Stimulated activated CD8-positive, alpha-beta memory T cell treated with anti-CD3 and anti-CD28 coated beads, Interleukin-7, amount 100 ng/mL, for 1 hour (primary cell): ENCODE data around the gene RBCK1.

Experiments
- DNase-seq, 2 donors: peaks; one replicate each; pipeline ENCODE4 v3.0.0-alpha.2; 2020; ENCODE audit warnings: low read depth in 2 of 2

Gene RBCK1

DNA sequence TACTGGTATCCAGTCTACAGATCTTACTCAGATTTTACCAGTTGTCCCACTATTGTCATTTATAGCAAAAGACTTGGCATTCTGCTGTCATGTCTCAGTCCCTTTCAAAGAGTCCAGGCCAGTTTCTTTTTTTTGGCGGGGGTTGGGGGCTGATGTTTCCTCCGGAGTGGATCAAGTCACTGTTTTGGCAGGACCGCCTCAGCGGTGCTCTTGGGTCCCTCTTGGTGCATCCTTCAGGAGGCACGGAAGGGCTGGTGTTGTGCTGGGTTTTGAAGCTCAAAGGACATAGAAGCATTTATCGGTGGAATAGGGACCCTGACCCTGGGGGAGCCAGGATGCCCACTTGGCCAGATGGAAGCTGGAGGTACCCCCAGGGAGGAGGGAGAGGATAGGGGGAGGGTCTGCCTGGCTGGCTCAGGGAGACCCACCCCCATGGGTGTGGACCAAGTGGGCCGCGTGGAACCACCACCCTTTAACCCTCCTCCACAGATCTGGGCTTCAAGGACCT lies 10.8 kb downstream of the RBCK1 start:
- no peak for DNase-seq

DNA sequence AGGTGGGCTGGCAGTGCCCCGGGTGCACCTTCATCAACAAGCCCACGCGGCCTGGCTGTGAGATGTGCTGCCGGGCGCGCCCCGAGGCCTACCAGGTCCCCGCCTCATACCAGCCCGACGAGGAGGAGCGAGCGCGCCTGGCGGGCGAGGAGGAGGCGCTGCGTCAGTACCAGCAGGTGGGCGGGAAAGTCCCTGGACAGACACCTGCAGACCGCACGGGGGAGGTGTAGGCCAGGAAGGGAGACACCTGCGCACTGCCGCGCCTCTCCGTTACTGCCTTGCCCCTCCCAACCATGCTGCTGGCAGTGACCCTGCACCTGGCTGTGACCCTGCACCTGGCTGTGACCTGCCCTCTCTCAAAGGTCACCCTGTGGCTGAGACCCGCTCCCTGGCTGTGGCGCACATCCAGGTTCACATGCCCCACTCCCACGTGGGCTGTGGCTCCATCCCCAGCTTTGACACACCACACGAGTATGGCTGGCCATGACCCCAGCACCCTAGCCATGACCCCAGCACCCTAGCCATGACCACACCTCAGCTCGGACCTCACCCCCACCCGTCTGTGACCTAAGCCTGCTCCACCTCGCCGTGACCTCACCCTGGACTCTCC lies 11.6 kb downstream of the RBCK1 start:
- no peak for DNase-seq

DNA sequence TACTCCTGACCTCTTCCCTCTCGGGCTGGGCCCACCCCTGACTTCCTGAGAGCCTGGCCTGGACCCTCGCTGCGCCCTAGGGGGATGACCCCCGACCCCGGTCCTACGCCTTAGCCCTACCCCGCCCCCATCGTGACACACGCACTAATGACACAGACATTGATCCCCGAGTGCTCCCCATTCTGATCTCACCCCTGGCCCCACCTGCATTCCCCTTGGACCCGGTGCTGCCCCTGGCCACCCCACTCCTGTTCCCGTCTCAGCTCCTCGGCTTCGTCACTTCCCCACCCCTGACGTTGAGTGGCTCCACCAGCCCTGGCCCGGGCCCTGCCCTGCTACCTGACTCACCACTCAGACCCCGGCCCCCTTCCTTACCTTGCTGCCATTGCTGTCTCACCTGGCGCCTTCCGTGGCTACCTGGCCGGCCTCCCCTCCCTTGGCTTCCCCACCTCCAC lies 12.1 kb downstream of the RBCK1 start:
- DNase-seq: no peak

DNA sequence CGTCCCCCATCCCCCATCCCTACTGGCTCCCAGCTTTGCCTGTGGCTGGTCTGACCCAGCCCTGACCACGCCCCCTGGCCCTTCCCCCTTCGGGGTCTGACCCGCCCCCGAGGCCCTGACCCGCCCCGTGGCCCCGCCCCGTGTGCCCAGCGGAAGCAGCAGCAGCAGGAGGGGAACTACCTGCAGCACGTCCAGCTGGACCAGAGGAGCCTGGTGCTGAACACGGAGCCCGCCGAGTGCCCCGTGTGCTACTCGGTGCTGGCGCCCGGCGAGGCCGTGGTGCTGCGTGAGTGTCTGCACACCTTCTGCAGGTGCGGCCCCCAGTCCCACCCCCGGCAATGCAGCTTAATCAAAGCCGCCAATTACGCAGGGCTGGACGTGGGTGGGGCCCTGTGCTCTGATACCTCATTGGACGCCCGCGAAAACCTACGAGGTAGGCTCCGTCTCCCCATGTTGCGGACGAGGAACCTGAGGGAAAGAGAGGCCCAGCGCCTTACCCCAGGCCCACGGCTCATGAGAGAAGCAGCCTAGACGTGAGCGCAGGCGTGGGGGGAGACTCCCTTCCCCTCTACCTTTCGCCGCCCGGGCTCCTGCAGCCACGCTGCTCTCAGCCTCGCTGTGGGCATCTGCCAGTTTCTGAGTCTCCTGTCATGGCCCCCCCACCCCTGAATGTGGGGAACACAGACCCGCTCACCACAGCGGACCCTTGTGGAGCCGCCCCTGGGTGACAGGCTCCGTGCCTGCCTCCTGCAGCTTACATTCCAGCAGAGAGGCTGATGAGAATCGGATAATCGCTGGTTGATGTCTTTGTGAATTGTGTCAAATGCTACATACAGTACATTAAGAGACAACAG lies 12.8 kb downstream of the RBCK1 start:
- DNase-seq: no peak

DNA sequence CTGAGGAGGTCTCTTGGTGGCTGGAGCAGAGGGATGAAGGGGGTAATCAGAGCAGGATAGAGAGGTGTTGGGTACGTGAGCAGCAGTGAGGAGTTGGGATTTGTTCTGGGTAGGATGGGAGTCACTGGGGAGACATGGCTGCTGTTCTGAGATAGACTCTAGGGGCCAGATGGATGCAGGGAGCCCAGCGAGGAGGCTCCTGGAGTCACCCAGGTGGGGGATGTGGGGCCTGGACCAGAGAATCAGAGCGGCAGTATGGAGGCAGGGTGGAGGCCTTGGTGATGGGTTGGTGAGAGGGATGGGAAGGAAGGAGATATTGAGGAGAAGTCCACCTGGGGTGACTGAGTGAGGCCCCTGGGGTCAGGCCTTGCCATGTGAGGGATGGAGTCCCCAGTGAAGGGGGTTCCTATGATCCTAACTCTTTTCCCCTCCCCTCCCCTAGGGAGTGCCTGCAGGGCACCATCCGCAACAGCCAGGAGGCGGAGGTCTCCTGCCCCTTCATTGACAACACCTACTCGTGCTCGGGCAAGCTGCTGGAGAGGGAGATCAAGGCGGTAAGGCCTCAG lies 13.7 kb downstream of the RBCK1 start:
- no peak for DNase-seq

DNA sequence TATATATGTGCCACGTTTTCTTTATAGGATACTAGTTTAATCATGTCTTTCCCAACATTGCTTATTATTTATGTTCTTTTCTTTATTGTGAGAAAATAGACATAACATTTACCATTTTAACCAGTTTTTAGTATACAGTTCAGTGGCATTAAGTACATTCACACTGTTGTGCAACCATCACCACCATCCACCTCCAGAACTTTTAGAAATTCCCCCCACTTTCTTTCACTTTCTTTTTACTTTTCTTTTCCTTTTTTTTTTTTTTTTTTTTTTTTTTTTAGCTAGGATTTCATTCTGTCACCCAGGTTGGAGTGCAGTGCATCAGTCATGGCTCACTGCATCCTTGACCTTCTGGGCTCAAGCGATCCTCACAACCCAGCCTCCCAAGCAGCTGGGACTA lies 18.5 kb downstream of the RBCK1 start:
- no peak for DNase-seq

DNA sequence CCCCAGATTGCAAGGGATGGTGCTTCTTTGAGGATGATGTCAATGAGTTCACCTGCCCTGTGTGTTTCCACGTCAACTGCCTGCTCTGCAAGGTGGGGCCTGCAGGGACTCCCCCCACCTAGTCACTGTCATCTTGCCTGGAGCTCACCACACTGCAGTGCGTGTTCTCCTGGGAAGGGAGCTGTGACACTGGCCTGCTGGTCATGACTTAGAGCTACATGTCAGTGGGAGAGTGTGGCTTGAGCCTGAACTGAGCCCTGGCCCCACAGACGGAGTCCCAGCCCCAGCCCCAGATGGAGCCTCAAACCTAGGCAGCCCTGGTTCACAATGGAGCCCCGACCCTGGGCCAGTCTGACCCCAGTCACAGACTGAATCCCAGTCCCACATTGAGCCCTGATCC lies 19.3 kb downstream of the RBCK1 start:
- DNase-seq: no peak

DNA sequence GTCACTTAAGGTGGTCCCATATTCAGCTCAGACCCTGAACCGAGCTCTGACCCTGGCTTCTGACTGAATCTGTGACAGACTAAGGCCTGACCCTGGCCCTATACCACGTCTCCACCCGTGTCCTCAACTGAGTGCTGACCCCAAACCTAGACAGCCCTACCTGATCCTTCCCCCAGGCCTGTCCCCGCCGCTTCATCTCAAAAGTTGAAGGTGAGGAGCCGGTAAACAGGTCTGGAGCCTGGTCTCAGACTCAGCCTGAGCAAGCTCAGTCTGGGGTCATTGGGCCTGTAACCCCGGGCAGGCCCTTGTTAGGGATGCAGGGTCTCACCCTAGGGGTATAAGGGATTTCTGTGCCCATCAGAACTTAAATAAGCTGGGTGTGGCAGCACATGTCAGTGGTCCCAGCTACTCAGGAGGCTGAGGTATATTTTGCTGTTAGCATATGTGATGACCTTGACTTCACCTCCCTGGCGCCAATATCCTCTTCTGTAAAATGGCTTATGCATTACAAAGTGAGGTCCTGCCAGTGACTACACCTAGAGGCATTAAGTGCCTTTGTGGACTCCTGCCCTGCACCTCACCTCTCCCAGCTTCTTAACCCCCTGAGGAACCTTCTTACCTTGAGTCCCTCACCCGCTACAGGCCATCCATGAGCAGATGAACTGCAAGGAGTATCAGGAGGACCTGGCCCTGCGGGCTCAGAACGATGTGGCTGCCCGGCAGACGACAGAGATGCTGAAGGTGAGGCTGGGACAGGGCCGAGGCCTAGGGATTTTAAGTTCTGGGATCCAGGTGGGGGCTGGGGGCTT lies 20.0 kb downstream of the RBCK1 start:
- DNase-seq: no peak

DNA sequence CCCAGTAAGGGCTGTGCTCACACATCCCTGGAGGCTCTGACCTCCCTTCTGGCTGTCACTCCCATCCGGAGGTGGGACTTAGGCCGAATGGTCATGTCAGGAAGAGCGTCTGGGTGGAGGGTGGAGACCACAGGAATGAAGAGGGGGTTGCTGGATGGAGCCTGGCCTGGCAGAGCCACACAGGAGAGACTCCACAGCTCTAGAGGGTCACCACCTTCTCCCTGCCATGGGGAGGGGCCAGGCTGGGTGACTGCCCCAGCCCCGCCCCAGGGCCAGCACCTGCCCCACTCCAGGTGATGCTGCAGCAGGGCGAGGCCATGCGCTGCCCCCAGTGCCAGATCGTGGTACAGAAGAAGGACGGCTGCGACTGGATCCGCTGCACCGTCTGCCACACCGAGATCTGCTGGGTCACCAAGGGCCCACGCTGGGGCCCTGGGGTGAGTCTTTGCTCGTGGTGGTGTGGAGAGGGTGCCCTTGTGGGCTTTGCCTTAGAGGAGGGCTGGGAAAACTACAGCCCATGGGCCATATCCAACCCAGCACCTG lies 20.6 kb downstream of the RBCK1 start:
- DNase-seq: no peak

DNA sequence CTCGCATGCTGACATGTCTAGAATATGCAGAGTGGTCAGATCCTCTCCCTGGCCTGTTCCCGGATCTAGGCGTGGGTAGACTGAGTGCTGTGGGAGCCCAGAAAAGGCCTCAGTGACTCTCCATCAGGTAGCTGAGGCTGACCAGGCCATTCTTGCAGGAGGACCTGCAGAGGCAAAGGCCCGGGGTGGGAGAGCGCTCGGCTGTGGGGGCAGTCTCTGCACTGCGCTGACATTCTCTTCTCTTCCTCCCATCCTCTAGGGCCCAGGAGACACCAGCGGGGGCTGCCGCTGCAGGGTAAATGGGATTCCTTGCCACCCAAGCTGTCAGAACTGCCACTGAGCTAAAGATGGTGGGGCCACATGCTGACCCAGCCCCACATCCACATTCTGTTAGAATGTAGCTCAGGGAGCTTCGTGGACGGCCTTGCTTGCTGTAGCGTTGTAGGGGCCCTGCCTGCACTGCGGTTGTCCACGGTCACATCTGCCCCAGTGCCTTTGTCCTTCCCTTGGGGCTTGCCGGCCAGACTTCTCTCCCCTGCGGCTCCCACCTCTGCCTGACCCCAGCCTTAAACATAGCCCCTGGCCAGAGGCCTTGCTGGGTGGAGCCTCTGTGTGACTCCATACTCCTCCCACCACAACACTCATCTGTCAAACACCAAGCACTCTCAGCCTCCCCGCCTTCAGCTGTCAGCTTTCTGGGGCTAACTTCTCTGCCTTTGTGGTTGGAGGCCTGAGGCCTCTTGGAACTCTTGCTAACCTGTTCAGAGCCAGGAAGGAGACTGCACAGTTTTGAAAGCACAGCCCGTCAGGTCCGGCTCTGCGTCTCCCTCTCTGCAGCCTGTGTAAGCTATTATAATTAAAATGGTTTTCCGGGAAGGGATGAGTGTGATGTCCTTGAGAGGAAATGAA lies 22.2 kb downstream of the RBCK1 start:
- no peak for DNase-seq

DNA sequence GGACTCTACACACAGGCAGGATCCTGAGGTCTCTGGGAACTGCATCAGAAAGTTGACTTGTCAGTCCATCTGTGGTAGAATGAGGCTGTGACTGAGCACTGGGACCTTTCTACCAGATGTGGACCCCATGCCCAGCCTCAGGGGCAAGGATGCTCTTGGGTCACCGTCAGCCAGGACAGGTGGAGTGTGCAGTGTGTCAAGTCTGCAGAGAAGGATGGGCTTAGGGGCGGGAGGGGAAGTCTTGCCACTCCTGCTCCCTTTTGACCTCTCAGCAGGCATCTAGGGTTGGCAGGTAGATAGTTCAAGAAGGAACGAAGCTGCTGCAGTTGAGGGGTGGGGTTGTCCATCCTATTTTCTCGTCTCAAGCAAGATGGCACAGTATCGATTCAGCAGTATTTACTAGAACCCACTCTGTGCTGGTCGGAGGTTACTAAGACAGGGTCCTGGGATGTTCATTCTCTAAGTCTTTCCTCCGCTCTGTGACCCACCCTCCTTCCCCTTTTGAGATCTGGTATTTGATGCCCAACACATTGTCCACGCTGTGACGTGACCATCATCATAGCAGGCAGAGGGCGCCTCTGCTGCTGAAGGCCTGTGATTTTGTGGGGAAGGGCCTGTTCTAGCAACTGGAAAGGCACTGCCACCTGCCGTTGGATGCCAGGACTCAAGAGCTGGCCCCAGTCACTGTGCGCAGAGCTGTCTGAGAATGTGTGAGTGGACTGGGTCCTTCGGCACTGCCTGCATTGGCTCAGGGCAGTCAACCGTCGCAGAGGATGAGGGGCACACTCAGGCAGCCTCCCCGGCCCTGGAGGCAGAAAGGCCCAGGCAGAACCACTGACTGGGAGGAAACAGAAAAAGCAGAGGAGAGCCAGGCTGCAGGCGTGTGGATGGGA lies 23.2 kb downstream of the RBCK1 start:
- DNase-seq: no peak

DNA sequence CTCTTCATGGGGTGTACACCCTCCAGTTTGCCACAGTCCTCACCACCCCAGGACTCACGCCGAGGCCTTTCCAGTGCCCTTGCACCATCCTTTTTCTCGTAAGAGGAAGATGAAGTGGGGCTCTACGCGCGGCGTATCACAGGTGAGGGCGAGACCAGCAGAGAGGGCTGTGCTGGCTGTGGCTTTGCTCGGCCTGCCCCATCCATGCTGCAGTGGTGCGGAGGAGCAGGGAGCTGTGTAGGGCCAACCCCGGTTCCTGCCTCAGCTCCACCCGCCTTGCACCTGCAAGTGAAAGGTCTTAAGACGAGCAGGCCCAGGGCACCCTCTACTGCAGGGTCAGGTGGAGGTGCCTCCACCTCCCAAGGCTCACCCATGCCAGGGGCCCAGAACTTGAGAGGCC lies 24.1 kb downstream of the RBCK1 start:
- no peak for DNase-seq

DNA sequence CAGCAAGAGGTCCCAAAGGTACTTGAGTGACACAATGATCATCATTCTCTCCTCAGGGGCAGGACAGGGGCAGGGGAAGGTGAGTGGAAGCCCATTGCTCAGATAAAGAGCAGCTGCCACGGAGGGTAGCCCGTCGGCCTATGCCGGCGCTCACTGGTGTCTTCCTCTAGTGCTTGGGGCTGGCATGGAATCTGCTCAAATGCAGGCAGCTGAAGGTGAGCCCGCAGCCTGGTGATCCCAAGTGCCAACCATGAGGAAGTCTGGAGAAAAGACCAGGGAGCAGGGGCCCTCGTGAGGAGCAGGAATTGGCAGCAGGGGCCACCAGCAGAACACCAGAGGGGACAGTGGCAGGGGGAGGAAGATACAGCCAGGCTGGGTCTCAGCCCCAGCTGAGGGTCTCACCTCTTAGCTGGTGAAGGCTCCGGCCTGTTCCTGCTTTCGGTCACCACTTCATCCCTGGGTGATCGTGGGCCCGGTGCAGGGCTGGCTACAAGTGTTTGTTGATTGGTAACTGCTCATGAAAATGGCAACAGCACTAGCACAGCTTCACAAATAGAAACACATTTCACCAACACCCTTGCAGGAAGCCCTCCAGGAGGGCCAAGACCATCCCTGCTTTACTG lies 24.7 kb downstream of the RBCK1 start:
- DNase-seq: no peak

DNA sequence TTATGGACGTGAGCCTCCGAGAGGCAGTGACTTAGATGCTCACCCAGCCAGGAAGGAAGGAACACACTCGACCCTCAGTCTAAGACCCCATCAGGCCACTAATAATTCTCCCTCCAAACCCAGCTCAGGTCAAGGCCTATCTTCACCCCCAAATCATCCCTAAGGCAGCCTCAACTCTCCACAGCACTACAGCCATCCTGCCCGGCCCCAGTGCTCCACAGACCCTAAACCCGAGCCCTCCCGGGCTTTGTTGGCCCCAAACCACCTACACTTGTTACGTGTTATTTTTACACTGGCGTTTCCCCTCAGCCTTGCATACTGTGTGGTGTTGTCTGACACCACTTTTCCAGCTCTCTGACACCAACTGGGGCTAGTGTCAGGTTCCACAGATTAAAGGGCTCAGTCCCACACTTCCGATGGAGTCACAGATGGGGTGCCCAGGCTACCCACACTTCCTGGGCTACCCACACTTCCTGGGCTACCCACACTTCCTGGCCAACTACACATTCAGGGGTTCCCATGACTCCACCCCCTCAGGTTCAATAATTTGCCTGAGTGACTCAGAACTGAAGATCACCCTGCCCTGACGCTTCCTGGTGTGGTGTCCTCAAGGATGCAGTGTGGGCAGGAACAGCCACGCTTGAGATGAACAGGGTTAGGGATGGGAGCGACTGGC lies 25.3 kb downstream of the RBCK1 start:
- DNase-seq: peak; percentile 21 to 41

DNA sequence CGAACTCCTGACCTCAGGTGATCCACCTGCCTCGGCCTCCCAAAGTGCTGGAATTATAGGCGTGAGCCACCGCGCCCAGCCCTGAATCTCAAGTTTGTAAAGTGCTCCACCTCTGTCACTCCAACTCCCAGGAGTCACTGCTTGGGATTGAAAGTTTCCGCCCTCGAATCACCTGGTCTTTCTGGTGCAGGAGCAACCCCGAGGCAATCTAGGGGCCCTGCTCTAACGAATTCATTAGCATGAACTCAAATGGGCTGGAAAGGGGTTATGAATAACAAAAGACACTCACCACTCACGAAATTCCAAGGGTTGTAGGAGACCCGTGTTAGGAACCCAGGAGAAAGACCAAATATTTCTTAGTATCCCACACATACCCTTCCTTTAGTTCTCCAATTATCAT lies 26.1 kb downstream of the RBCK1 start:
- no peak for DNase-seq

DNA sequence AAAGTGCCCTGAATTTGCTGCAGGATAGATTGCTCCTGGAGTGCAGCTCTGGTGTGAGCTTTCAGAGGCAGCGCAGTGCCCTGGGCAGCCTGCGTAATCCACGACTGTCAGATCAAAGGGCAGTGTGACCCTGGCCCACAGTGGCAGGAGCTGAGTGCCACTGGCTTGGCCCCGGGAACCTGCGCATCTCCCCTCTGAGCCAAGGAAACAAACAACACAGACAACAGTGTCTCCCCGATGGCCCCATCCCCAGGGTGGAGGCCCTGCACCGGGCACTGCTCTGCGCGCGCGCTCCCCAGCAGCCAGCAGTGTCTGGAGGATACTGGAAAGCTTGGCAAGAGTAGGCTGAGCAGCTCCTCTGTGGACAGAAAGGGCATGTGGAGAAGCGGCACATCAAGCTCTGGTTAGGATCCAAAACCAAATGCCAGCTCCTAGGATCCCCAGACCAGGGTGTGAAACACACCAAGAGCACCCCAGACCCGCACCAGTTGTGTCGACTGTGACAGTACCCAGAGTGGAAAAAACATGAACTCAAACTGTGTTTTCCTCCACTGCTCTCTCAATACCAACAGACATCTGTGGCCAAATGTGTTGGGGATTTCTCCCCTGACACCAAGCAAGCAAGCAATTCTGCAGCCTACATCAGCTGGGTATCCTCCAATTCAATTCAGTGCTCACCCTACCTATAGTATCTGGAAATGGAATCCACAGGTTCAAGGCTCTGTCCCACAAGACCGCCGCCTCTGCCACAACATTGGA lies 26.7 kb downstream of the RBCK1 start:
- DNase-seq: no peak

DNA sequence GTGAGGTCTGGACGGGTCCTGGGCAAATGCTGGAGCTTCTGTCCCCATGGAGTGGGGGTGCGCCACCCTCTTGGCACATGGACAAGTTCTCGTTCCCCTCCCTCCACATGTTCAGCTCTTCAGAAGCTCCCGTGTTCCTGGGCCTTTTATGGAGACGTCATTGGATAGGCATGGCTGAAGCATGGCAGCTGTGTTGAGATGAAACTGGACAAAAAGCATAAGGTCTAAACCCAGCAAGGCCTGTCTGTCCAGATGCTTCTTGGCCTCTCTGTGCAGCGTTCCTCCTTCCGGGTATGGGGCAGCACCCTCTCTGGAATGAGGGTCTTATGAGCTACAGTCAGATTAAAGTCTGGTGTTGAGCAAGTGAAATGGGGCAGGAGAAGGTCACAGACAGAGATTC lies 27.5 kb downstream of the RBCK1 start:
- DNase-seq: no peak

DNA sequence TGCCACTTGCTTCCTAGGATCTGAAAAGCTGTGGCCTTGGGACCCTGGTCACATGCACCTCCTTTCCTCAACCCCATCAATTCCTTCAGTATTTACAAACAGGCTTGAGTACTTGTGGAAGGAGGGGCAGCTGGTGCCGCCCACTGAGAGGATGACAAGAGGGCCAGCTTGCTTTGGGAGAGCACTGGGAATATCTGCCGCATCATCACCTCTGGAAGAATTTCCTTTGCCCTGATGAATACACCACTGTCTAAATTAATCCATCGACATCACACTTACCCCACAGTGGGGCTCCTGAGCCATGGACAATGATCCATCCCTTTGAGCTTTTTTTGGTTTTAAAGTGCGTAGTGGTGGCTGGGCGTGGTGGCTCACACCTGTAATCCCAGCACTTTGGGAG lies 28.4 kb downstream of the RBCK1 start:
- no peak for DNase-seq
